Fibroblast of gingiva (primary cell): Measurements from ENCODE around the gene NEFH.

Experiments
- DNase-seq: peaks from one replicate; pipeline ENCODE4 v3.0.0-alpha.2; 2011; ENCODE audit warnings: low read depth

Gene NEFH

GRCh38 chr22:29503811-29504372, 23.9 kb downstream of the NEFH start:
- DNase-seq, result peak; percentile 70

GRCh38 chr22:29509298-29509697, 29.3 kb downstream of the NEFH start:
- no peak for DNase-seq

- no peak for DNase-seq
Observed at GRCh38 chr22:29509815-29510214, 29.8 kb downstream of the NEFH start.

- no peak for DNase-seq
Observed at GRCh38 chr22:29510542-29510941, 30.5 kb downstream of the NEFH start.

GRCh38 chr22:29511126-29511862, 31.3 kb downstream of the NEFH start:
- DNase-seq, result no peak

GRCh38 chr22:29512031-29512430, 32.0 kb downstream of the NEFH start:
- no peak for DNase-seq

DNA sequence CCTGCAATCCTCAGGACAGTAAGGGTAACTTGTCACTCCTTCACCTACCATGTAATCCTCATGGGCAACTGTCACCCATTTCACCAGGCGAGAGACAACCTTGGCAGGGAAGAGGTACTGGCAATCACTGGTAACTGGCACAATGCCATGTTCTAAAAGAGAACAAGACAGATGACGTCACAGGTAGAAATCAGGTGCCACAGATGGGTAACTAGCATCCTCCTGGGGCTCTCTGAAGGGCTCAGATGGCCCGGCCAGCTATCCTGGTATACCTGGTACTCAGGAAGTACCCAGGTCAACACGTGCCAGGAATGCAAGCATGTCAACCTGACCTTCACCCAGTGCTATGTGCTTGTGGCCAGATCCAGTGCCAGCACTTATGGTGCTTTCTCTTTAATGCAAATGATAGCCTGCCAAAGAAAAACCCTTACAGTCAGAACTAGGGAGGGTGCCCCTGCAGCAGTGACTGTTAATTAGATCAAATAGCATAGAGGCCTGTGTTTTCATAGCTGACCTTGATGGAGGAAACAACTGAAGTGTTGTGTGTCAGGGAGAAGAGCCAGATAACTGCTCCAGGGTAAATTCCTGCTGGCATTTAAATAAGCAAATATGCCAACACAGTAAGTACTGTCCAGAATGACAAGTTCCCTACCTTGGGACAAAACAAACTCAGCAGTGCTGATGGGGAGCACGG, 37.3 kb downstream of the NEFH start:
- no peak for DNase-seq

DNA sequence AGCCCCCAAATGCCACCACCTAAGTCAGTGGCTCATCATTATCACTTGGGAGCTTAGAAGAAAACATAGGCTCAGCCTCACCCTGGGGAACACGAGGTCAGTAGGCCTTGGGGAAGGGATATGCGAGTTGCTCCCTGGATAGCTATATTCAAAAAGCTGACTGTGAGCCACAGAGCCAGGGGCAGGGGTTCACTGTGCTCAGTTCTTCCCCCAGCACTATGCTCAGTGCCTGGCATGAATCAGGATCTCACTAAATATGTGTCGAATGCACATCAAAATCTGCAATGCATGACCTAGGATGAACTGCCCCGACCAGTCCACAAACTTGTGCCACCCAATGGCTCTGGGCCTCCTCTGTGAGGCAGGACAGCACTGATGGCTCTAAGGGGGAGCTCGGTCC, 38.4 kb downstream of the NEFH start:
- DNase-seq, result no peak

DNA sequence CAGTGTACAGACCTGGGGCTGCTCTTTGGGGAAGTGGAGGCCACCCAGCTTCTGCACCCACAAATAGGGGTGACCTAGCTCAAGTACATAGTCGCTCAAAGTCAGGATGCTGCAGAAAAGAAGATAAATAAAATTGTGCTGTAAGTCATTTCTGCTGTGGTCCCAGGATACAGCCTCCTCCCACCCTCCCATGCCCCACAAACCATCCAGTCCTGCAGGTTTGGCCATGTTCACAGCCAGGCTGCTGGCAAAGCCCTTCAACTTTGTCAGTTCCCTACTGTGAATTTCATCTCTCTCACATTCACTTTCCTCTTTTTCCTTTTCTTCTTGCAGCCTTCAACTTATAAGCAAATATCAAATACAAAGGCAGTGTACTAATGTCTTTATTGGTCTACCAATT, 40.0 kb downstream of the NEFH start:
- DNase-seq, result no peak

- DNase-seq, result peak; percentile 15
Observed at GRCh38 chr22:29520851-29521250, 40.8 kb downstream of the NEFH start.

DNA sequence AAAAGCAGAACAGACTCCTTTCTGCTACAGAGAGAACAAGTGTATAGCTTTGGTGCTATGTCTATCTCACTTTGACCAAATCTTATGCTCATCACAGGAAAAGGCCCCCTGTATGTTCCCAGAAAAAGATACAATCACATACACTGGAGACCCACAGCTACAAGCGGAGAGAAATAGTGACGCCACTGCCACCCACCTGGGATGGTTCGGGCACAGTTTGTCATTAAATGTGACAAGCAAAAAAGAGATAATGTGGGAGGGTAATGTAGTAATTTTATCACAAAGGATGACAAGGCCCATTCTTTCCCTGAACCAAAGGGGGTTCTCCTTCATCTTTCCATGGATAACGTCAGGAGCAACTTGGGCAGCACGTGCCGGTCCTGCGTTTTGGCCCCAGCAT, 41.5 kb downstream of the NEFH start:
- no peak for DNase-seq

GRCh38 chr22:29523761-29524160, 43.7 kb downstream of the NEFH start:
- no peak for DNase-seq

DNA sequence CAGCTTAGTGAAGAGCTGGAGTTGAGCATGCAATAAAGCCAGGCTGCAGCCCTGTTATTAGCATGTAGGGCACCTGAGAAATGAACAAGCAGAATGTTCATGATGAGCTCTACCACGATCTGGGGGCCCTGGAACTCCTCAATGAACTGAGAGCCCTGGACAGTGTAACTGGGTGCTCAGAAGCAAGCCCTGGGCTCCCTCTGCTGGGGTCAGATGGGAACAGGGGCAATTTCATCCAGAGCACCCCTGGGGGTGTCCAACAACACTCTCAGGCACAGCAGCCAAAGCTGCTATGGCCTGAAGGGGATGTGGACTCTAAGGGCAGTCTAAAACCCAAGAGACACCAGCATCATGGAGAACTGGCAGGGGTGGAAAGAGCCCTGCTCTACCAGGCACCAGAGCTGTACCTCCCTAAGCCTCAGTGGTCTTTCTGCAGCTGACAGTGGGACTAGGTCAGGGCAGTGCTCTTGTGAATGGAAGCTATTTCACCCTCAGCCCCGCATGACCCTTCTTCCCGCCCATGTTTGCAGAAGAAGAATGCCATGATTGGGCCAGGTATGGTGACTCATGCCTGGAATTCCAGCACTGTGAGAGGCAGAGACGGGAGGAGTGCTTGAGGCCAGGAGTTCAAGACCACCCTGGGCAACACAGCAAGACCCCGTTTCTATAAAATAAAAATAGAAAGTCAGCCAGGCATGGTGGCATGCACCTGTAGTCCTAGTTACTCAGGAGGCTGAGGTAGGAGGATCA, 44.6 kb downstream of the NEFH start:
- DNase-seq, result no peak

DNA sequence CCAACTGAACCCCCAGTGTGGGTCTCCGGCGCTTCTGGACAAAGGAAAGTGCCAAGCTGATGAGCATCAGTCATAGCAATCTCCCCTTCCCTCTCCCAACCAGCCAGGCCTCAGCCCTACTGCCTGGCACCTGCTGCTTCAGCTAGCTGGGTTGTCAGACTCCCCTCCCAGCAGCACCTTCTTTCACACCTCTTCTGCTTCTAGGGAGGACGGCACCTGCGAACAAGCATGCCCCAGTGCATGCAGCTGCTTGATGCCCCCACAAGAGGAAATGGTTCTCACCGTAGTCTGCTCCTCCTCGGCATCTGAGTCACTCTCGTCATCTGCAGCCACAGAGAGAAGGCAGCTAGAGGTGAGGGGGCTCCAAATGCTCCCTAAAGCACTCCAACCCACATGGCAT, 48.1 kb downstream of the NEFH start:
- DNase-seq, result no peak

- no peak for DNase-seq
Observed at GRCh38 chr22:29530716-29531115, 50.7 kb downstream of the NEFH start.

GRCh38 chr22:29531419-29531818, 51.4 kb downstream of the NEFH start:
- no peak for DNase-seq

GRCh38 chr22:29536411-29536810, 56.4 kb downstream of the NEFH start:
- DNase-seq, result no peak

DNA sequence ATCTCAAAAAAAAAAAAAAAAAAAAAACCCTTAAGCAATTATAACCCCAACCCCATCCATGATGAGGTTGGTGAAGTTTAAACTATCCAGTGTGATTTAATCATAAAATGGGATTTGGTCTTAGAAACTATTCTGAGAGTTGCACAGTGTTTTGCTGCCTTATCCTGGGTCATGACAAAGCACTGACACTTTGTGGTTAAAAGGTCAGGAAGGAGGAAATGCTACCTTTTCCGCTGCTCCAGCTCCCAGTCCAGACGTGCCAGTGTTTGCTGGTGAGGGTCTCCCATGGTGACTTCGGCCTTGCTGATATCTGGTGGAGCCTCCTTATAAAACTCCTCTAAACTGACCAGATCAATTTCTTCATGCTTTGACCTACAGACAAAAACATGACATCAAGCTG, 59.1 kb downstream of the NEFH start:
- no peak for DNase-seq
